ENCODE data around the gene NATD1. TPM values are rescaled to one million over a fixed set of nuclear protein-coding genes. Genes with fewer than 3 reads are reported as not detected.

Gene NATD1
- total and polyA plus RNA-seq, 10 of the 15 experiments (the other 5 are each of a cell fraction or from before 2014, with no cell fraction given), result 0.02 to 0.33 (median 0.15) TPM

GRCh38 chr17:21284319-21285163, 31.3 kb upstream of the NATD1 start, which contains the start of gene MAP2K3 (continued):
- TF ChIP-seq POLR2AphosphoS5 (IDR thresholded peaks at IDR 0.05; ENCODE audit: low read length) (peak; percentile 66; the same call in 1 of the 2 replicates), TCF3 (IDR thresholded peaks at IDR 0.05; ENCODE audit: borderline replicate concordance, insufficient read depth, low read depth, low read length) (no peak), CREM (IDR thresholded peaks at IDR 0.05; ENCODE audit: low read depth) (0 out of 2 replicates have a peak, but pooled peaks have one; percentile 3), SIX5 (IDR thresholded peaks at IDR 0.05; ENCODE audit: low read depth, low read length, severe bottlenecking) (no peak), KLF5 (IDR thresholded peaks at IDR 0.05; ENCODE audit: partially characterized antibody) (no peak), SUZ12 (IDR thresholded peaks at IDR 0.05; ENCODE audit: unreplicated experiment) (no peak), YY1 (IDR thresholded peaks at IDR 0.05; ENCODE audit: low read depth, low read length) (no peak), NKRF (conservative IDR thresholded peaks at IDR 0.05) (peak; percentile 85), MLLT1 (IDR thresholded peaks at IDR 0.05) (no peak), ASH2L (IDR thresholded peaks at IDR 0.05; ENCODE audit: borderline replicate concordance, low read depth) (no peak), E4F1 (IDR thresholded peaks at IDR 0.05; ENCODE audit: borderline replicate concordance, partially characterized antibody) (no peak), DPF2 (IDR thresholded peaks at IDR 0.05) (peak; percentile 94), IRF4 (IDR thresholded peaks at IDR 0.05; ENCODE audit: low read depth, low read length) (no peak), HDGF (IDR thresholded peaks at IDR 0.05) (peak; percentile 87), NFXL1 (IDR thresholded peaks at IDR 0.05; ENCODE audit: borderline replicate concordance) (0 out of 2 replicates have a peak, but pooled peaks have one; percentile 38), ELK1 (IDR thresholded peaks at IDR 0.05; ENCODE audit: low read depth, low read length) (no peak), ATF3 (IDR thresholded peaks at IDR 0.05; ENCODE audit: borderline replicate concordance, extremely low read depth, low read depth, low read length) (no peak), CHD2 (IDR thresholded peaks at IDR 0.05; ENCODE audit: borderline replicate concordance, low read depth, low read length) (peak; percentile 80; the same call in 1 of the 2 replicates), HDAC2 (IDR thresholded peaks at IDR 0.05) (no peak), RBBP5 (conservative IDR thresholded peaks at IDR 0.05) (no peak), SRF (IDR thresholded peaks at IDR 0.05; ENCODE audit: low read depth in 2 of 2, low read length in 2 of 2) (0 out of 4 replicates have a peak, but pooled peaks of 1 of the 2 experiments have one; percentile 7), EP300 (IDR thresholded peaks at IDR 0.05; ENCODE audit: borderline replicate concordance in 1 of 2, control insufficient read depth in 1 of 2, low read depth in 2 of 2, low read length in 2 of 2) (no peak)
